ENCODE measurements around the gene TOP2A. TPM values are rescaled to one million over a fixed set of nuclear protein-coding genes. Genes with fewer than 3 reads are reported as not detected.

The TOP2A gene, protein sequence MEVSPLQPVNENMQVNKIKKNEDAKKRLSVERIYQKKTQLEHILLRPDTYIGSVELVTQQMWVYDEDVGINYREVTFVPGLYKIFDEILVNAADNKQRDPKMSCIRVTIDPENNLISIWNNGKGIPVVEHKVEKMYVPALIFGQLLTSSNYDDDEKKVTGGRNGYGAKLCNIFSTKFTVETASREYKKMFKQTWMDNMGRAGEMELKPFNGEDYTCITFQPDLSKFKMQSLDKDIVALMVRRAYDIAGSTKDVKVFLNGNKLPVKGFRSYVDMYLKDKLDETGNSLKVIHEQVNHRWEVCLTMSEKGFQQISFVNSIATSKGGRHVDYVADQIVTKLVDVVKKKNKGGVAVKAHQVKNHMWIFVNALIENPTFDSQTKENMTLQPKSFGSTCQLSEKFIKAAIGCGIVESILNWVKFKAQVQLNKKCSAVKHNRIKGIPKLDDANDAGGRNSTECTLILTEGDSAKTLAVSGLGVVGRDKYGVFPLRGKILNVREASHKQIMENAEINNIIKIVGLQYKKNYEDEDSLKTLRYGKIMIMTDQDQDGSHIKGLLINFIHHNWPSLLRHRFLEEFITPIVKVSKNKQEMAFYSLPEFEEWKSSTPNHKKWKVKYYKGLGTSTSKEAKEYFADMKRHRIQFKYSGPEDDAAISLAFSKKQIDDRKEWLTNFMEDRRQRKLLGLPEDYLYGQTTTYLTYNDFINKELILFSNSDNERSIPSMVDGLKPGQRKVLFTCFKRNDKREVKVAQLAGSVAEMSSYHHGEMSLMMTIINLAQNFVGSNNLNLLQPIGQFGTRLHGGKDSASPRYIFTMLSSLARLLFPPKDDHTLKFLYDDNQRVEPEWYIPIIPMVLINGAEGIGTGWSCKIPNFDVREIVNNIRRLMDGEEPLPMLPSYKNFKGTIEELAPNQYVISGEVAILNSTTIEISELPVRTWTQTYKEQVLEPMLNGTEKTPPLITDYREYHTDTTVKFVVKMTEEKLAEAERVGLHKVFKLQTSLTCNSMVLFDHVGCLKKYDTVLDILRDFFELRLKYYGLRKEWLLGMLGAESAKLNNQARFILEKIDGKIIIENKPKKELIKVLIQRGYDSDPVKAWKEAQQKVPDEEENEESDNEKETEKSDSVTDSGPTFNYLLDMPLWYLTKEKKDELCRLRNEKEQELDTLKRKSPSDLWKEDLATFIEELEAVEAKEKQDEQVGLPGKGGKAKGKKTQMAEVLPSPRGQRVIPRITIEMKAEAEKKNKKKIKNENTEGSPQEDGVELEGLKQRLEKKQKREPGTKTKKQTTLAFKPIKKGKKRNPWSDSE (N-terminal part only)
- total RNA-seq: 100 to 1,000 TPM; 244 to 245 TPM

DNA sequence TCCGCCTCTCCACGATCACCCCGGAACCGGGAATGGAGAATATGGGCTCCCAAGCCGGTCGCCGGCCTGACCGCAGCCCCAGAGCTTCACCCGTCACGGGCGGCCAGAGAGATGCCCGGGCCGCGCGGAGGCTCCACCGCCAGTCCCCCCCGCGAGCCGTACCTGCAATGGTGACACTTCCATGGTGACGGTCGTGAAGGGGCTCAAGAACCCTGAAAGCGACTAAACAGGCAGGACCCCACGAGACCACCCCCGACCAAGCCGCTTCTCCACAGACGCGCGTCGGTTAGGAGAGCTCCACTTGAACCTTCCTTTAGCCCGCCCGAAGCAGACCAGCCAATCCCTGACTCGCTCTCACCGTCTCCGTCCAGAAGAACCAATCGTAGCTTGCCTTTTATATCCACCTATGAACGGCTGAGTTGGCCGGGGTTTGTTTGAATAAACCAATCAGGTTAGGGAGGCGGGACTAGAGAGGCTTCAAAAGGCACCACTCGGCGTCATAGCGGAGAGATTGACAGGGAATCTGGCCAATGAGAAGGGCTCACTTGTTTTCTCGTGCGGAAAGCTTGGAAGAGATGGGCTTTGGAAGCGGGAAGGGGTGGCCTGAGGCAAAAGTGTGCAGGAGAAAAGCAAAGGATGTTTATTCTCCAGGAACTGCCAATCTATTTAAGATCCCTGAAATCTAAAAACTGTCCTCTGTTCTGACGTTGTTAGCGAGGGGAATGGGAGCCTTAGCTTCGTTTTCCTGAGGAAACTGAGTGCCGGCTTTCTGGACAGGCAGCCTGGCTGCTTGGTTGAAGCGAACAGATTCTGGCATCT lies at the start of gene TOP2A:
TOP2A (minus strand) TSS at position 288 of the 819 bp plus-strand sequence; CDS start at position 183, 105 bp downstream.
- peaks cover 22% of the 10 kb centered on the region for H3K4me1 Mint-ChIP-seq
- H3K27ac Mint-ChIP-seq: peak within 1 kb of the TSS; percentile 90
- H3K9me3 Mint-ChIP-seq: no peaks in the 10 kb centered on the region
- peaks cover 26% of the 10 kb centered on the region for H3K36me3 Mint-ChIP-seq
- DNase-seq: peak; percentile 94
- peaks cover 6% of the 10 kb centered on the region for H3K27me3 Mint-ChIP-seq
- peak within 1 kb of the TSS; percentile 98 for H3K4me3 Mint-ChIP-seq

DNA sequence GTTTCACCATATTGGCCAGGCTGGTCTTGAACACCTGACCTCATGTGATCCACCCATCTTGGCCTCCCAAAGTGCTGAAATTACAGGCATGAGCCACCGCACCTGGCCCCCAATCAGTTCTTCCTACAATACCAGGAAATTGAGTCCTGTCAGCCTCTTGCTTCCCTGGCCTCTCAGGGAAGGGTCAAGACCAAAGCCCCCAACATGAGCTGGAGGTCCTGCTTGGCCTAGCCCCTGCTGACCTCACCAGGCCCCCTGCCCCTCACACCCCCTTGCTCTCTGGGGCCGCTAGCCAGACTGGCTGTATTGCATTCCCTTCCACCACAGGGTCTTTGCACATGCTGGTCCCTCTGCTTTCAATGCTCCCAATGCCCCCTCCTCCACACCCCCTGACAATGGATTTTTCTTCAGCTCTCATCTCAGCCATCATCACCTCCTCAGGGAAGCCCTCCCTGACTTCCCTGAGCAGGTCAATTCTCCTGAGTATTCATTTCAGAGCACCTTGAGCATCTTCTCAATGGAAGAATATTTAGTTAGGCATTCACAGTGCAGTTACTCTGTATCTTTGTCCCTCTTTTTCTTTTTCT lies 49.7 kb upstream of the TOP2A start:
- Mint-ChIP-seq H3K27ac (no peak overlapping the region), H3K4me1 (no peaks in the 10 kb centered on the region), H3K4me3 (no peak overlapping the region), H3K27me3 (peaks cover 4% of the 10 kb centered on the region), H3K36me3 (no peaks in the 10 kb centered on the region), H3K9me3 (no peaks in the 10 kb centered on the region)
- no peak for DNase-seq

DNA sequence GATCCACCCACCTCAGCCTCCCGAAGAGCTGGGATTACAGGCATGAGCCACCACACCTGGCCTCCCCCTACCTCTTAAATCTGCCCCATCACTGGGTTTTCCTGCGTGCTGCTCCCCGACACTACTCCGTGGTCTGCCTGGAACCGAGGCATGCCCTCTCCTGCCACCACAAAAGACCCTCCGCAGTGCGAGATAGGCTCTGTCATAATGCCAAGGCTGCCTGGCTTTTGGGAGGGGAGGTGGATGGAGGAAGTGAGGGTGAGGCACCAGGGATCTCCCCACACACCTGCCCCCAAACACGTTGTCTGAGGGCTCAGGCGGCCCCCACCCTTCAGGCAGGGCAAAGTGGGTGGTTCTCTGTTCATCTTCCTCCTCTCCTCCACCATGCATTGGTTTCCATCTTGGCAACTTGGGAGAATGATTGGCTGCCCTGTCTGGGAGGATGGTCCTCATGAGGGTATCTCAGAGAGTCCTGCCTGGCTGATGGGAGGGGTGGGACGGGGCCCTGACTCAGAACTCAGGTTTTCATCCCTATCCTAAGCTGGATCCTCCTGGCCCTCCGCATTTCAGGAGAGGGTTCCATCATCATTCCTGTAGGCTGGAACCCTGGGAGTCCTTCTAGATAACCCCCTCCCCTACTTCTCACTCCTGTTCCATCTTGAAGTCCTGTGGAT lies 48.7 kb upstream of the TOP2A start:
- Mint-ChIP-seq H3K4me3 (no peak overlapping the region), H3K4me1 (no peaks in the 10 kb centered on the region), H3K36me3 (no peaks in the 10 kb centered on the region), H3K27ac (no peak overlapping the region), H3K9me3 (no peaks in the 10 kb centered on the region), H3K27me3 (peaks cover 4% of the 10 kb centered on the region)
- DNase-seq: no peak

DNA sequence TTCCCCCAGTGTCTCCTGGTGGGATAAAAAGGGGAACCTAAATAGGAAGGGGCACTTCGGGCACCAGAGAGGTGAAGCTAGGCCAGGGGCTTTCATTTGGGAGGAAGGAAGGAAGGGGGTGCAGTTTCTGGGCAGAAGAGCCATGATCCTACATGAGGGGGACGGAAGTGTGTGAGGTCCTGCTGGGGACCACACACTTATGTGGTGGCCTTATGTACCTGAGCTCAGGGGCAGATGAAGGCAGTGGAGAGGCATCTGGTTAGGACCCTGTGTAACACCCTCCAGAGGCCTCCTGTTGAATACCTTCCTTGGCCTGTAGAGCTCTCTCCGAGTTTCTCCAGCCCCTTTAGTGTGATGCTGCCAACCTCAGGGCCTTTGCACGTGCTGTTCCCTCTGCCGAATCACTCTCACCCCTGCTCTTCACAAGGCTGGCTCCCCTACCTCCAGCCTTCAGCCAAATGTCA lies 46.7 kb upstream of the TOP2A start:
- Mint-ChIP-seq H3K9me3 (no peaks in the 10 kb centered on the region), H3K4me1 (no peaks in the 10 kb centered on the region), H3K27ac (no peak overlapping the region)

DNA sequence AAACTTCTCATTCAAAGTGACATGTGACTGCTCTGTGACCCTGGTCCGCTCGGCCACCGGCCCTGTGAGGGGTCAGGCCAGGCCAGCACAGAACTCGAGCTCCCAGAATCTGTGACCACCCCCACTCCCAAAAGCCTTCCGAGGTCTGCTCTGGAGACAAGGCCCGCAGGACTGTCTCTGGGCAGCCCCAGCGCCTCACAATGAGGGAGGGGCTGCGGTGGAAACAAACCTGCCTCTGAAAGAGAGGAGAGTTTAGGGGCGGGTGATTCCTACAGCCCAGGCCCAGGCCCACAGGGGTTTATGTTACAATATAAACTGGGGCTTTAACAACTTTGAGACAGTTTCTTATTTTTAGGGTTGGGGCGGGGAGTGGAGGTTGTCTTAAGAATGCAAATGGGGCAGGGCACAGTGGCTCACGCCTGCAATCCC lies 45.4 kb upstream of the TOP2A start:
- H3K4me1 Mint-ChIP-seq: no peaks in the 10 kb centered on the region
- no peak overlapping the region for H3K27ac Mint-ChIP-seq
- H3K9me3 Mint-ChIP-seq: no peaks in the 10 kb centered on the region
- no peaks in the 10 kb centered on the region for H3K36me3 Mint-ChIP-seq
- H3K4me3 Mint-ChIP-seq: no peak overlapping the region
- no peak for DNase-seq
- H3K27me3 Mint-ChIP-seq: peaks cover 4% of the 10 kb centered on the region

More for the DNA sequence above, 46.7 kb upstream of the TOP2A start:
- Mint-ChIP-seq H3K27me3 (peaks cover 4% of the 10 kb centered on the region), H3K36me3 (no peaks in the 10 kb centered on the region), H3K4me3 (no peak overlapping the region)
- DNase-seq: no peak

DNA sequence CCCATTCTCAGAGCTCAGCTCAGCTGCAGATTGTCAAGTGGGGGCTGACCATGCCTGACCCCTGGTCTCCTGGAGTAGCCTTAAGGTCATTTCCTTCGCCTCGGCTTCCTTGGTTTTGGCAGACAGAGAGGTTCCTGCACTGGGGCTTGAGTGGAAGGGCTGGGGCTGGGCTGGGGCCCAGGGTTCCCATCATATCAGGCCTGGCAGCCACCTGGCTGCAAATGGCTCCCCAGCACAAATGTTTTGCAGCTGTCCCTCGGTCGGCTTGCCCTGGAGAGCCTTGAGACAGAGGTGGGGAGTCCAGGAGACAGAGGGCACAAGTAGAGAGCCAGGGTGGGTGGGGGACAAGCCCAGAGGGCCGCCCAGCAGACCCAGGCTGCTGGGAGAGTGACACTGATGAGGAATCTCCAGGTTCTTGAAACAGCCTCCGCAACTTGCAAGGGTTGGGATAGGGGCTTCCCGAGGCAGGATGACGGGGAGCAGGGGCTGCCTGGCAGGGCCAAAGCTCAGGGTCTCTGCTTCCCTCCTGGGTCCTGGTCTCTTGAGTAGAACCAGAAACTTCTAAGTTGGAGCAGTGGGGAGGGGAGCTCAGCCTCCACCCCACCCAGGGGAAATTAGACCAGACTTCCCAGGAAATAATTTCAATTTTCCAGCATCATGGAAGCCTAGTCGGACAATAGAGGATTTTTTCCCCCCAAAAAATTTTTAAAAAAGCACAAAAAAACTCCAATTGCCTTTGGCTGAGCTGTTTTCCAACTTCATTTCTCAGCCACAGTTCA lies 44.8 kb upstream of the TOP2A start:
- H3K27me3 Mint-ChIP-seq: peaks cover 4% of the 10 kb centered on the region
- no peaks in the 10 kb centered on the region for H3K4me1 Mint-ChIP-seq
- no peak overlapping the region for H3K27ac Mint-ChIP-seq
- no peaks in the 10 kb centered on the region for H3K9me3 Mint-ChIP-seq
- H3K4me3 Mint-ChIP-seq: no peak overlapping the region
- no peaks in the 10 kb centered on the region for H3K36me3 Mint-ChIP-seq
- DNase-seq: no peak

DNA sequence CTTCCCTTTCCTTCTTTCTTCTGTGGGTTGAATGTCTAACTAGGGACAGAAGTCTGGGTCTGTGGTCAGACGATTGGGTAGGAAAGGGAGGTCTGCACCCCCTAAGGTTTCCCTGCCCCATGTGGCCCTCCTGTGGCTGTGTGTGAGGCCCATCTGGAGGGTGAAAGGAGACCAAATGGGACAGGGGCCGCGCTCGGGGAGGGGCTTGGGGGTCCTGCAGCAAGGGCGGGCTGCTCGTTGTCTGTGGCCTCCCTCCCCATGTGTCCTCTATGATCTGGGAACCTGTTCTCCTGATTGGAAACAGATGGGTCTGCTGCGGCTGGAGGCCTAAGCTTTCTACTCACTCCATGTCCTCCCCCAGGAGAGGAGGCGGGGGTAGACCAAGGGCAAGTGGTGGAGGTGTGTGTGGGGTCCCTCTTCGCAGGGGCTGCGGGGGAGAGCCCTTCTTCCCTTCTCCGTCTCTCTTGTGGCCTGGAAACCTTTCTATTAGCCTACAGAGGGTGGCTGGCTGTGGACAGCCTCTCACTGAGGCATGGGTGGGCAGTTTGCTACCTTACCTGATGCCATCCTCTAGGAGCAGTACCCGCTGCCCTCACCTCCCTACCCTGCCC lies 44.1 kb upstream of the TOP2A start:
- no peaks in the 10 kb centered on the region for H3K9me3 Mint-ChIP-seq
- no peak overlapping the region for H3K27ac Mint-ChIP-seq

DNA sequence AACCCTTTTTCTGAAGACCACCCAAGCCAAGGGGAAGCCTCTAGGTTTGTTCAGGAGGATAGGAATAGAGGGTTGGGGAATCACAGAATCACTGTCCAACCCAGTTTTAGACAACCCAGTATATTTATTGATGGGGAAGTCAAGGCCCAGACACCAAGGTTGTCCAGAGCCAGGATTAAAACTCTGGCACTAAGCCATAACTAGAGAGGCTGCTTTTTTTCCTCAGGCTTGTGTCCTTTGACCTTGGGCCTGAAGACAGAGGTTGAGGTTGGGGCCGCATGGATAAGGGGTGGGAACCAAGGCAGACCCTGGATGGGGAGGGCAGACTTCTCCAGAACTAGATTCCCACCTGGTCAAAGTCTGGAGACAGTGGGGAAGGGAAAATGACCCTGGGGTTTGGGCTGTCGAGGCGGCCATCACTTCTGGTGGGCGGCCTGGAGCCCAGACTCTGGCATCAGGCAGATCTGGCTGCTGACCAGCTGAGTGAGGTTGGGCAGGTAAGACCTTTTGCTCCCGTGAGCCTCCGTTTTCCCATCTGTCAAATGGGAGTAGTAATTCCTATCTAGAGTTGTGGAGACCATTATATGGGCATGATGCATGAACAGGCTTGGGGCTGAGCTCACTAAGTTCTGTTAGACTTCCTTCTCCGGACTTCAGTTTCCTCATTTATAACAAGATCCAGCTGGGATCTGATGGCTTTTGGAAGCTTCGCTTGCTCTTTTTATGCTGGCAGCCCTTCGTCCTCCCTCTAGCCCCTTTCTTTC lies 43.5 kb upstream of the TOP2A start:
- H3K36me3 Mint-ChIP-seq: no peaks in the 10 kb centered on the region
- no peak overlapping the region for H3K27ac Mint-ChIP-seq
- no peaks in the 10 kb centered on the region for H3K9me3 Mint-ChIP-seq
- no peak overlapping the region for H3K4me3 Mint-ChIP-seq
- H3K27me3 Mint-ChIP-seq: no peaks in the 10 kb centered on the region
- DNase-seq: no peak
- H3K4me1 Mint-ChIP-seq: no peaks in the 10 kb centered on the region

More for the DNA sequence above, 44.1 kb upstream of the TOP2A start:
- peaks cover 2% of the 10 kb centered on the region for H3K27me3 Mint-ChIP-seq
- no peak overlapping the region for H3K4me3 Mint-ChIP-seq
- no peaks in the 10 kb centered on the region for H3K36me3 Mint-ChIP-seq
- no peaks in the 10 kb centered on the region for H3K4me1 Mint-ChIP-seq
- no peak for DNase-seq

DNA sequence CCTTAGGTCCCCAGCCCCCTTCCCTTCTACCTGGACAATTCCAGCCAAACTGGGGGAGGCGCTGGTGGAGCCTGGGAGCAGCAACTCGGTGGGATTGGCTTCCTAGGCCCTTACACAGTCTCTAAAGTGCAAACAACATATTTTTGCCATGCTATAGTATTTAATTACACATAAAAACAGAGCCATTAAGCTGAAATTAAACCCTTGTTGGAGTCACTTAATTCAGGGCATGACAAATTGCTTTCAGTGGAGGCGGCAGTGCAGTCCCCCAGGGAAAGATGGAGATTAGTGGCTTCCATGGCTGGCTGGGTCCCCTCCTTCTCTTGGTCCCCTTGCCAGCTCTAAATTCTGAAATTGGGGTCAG lies 42.9 kb upstream of the TOP2A start:
- Mint-ChIP-seq H3K4me3 (no peak overlapping the region), H3K9me3 (no peaks in the 10 kb centered on the region), H3K27ac (no peak overlapping the region), H3K36me3 (no peaks in the 10 kb centered on the region), H3K4me1 (no peaks in the 10 kb centered on the region), H3K27me3 (no peaks in the 10 kb centered on the region)
- DNase-seq: no peak

DNA sequence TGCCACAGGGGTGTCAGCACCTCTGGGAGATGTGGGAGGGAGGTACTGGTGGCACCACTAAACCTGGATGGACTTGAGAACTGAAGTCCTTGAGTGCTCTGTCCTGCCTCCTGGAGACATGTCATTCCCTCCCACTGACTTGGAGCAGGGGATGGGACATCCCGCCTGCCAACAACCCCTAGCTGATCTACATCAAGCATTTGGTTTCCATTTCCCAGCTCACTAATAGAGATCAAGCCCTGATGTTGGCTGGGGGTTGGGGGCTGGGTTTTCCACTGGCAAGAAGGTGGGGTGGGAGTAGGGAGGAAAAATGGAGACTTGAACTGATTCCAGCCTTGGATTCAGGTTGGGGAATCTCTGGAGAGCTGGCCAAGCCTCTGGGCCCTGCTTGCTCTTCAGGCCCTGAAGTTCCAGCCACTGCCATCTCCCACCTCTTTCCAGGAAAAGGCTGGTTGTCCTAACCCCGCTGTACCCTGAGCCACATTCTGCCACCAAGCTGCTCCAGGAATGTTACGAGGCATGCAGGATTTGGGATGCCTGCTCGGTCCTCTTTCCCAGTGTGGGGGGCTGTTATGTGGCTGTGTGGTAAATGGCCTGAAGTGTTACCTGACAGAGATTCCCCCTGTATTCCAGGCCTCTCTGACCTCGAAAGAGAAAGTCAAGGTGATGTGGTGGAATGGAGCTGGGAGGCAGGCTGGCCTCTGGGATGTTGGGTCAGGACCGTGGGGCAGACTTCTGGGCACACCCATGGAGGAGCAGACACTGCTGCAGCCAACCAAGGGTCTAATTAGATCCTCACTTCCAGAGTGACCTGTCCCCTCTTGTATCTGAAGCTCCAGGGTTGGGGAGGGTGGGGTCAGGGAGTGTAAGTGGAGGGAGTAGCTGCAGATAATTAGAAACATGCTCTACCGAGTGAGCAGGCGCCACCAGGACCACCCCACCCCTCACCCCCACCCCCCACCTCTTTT lies 42.2 kb upstream of the TOP2A start:
- H3K27ac Mint-ChIP-seq: no peak overlapping the region

DNA sequence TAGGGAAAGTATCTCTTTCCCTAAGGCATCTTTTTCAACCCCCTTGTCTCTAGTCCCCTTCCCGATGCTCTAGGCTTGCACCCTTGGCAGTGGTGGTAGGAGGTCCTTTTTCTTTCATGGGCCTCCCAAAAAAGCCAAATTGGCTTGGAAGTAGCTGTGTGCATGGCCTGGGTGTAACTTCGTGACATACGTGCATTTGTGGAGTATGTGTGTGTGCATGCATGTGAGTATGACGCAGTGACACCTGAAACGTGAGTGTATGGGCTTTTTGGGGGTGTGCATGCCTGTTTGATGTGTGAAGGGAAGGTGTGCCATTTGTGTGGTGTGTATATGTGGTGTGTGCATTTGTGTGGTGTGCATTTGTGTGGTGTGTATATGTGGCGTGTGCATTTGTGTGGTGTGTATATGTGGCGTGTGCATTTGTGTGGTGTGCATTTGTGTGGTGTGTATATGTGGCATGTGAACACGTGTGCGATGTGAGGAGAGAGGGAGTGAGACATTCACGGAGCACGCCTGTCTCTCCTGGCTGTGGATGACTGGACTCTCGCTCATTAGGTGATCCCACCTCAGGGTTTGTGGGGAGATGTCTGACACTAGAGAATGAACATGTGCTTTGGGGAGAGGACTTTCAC lies 41.3 kb upstream of the TOP2A start:
- peaks cover under 1% of the 10 kb centered on the region for H3K27me3 Mint-ChIP-seq
- no peaks in the 10 kb centered on the region for H3K4me1 Mint-ChIP-seq
- H3K9me3 Mint-ChIP-seq: no peaks in the 10 kb centered on the region
- no peak for DNase-seq
- no peaks in the 10 kb centered on the region for H3K36me3 Mint-ChIP-seq
- H3K27ac Mint-ChIP-seq: no peak overlapping the region
- no peak overlapping the region for H3K4me3 Mint-ChIP-seq

More for the DNA sequence above, 42.2 kb upstream of the TOP2A start:
- Mint-ChIP-seq H3K4me3 (no peak overlapping the region), H3K9me3 (no peaks in the 10 kb centered on the region), H3K4me1 (no peaks in the 10 kb centered on the region), H3K36me3 (no peaks in the 10 kb centered on the region), H3K27me3 (no peaks in the 10 kb centered on the region)
- no peak for DNase-seq
